OCI-LY7 (cell line): ENCODE measurements around the gene CPT2. TPM values are rescaled to one million over a fixed set of nuclear protein-coding genes. Genes with fewer than 3 reads are reported as not detected.

Experiments
- BruUV-seq: library from RNA; stranded (reverse); fragments of 400-500 nt; replicated peaks from 2 replicates; lab custom pipeline; 2021; lab: Mats Ljungman, UMichigan
- CTCF ChIA-PET: fragments of 300-600 bp; sonication (Branson Sonifier 250); formaldehyde crosslinking; loops from one replicate; lab custom pipeline; 2022; ENCODE audit warnings: antibody characterized with exemption; ENCODE audit not compliant: unreplicated experiment; lab: Charles Lee
- POLR2A ChIA-PET: fragments of 300-600 bp; sonication (Branson Sonifier 250); formaldehyde crosslinking; loops from one replicate; lab custom pipeline; 2022; ENCODE audit warnings: antibody characterized with exemption; lab: Charles Lee
- DNase-seq: peaks from one replicate; pipeline ENCODE4 v3.0.0-alpha.2; 2015; ENCODE audit warnings: low spot score
- H2AFZ ChIP-seq: fragments of 200-600 bp; sonication (generic), shearing (Covaris generic); 2 replicates; pipeline ENCODE4 v1.6.1; 2014; ENCODE audit warnings: mild to moderate bottlenecking, antibody characterized with exemption, low read length, moderate library complexity
- H3K27ac ChIP-seq: fragments of 200-600 bp; sonication (generic); 2 replicates; pipeline ENCODE4 v1.5.1; 2014; ENCODE audit warnings: mixed run types, low read depth, mild to moderate bottlenecking, moderate library complexity, low read length, inconsistent platforms; ENCODE audit not compliant: poor library complexity, severe bottlenecking
- H3K36me3 ChIP-seq: fragments of 200-600 bp; sonication (generic); 2 replicates; pipeline ENCODE4 v1.6.1; 2014; ENCODE audit warnings: mild to moderate bottlenecking, antibody characterized with exemption, low read length, moderate library complexity, mixed read lengths; ENCODE audit not compliant: insufficient read depth
- H3K4me1 ChIP-seq: fragments of 200-600 bp; sonication (generic); 2 replicates; pipeline ENCODE4 v1.5.1; 2014; ENCODE audit warnings: mild to moderate bottlenecking, low read length; ENCODE audit not compliant: insufficient read depth, poor library complexity, severe bottlenecking
- H3K4me2 ChIP-seq: fragments of 200-600 bp; sonication (generic); 2 replicates; pipeline ENCODE4 v1.6.1; 2014; ENCODE audit warnings: mild to moderate bottlenecking, low read length
- H3K4me3 ChIP-seq: fragments of 200-600 bp; sonication (generic); 2 replicates; pipeline ENCODE4 v1.5.1; 2014; ENCODE audit warnings: mild to moderate bottlenecking, low read depth, low read length; ENCODE audit not compliant: poor library complexity, severe bottlenecking
- H3K79me2 ChIP-seq: fragments of 200-600 bp; sonication (generic); 2 replicates; pipeline ENCODE4 v1.6.1; 2016; ENCODE audit warnings: low read depth, mild to moderate bottlenecking, low read length, moderate library complexity, mixed read lengths; ENCODE audit not compliant: insufficient read depth
- H3K9me2 ChIP-seq: fragments of 200-600 bp; sonication (generic); 2 replicates; pipeline ENCODE4 v1.6.1; 2016; ENCODE audit warnings: mild to moderate bottlenecking, low read length, mixed read lengths; ENCODE audit not compliant: insufficient read depth
- H3K9me3 ChIP-seq: fragments of 200-600 bp; sonication (generic); 2 replicates; pipeline ENCODE4 v1.6.1; 2014; ENCODE audit warnings: mild to moderate bottlenecking, mixed run types, low read length, mixed read lengths
- H4K20me1 ChIP-seq: fragments of 200-600 bp; sonication (generic); 2 replicates; pipeline ENCODE4 v1.6.1; 2014; ENCODE audit warnings: mild to moderate bottlenecking, antibody characterized with exemption, low read length, moderate library complexity, mixed read lengths; ENCODE audit not compliant: insufficient read depth
- CTCF ChIP-seq: fragments of 200-600 bp; sonication (generic); conservative IDR thresholded peaks from 2 replicates; pipeline ENCODE4 v1.5.1; 2014; ENCODE audit warnings: mild to moderate bottlenecking, antibody characterized with exemption, low read length, moderate library complexity, mixed read lengths
- EZH2phosphoT487 ChIP-seq: fragments of 200-600 bp; sonication (generic); IDR thresholded peaks from 2 replicates; pipeline ENCODE4 v1.6.1; 2018; ENCODE audit warnings: low read depth, borderline replicate concordance, mild to moderate bottlenecking, mixed run types, antibody characterized with exemption, low read length, moderate library complexity, mixed read lengths
- intact Hi-C: fragments of 100-400 bp; cut with micrococcal nuclease; formaldehyde crosslinking; loops from one replicate; pipeline ENCODE4 v1.10.0; 2022; ENCODE audit not compliant: unreplicated experiment
- total RNA-seq, 2 experiments: library from RNA; depleted of rRNA in 1 of 2; stranded (reverse); fragments of >200 nt in 1 of 2; shearing (Covaris generic) in 1 of 2; gene quantifications; 2 replicates each; pipeline ENCODE4 v1.2.3, GENCODE V29; 2014 to 2022

The CPT2 gene
- total RNA-seq, 2 experiments from 2014 or later = 19.9 to 26.6 TPM

GRCh38 chr1:53255031-53255430 lies 58.4 kb downstream of the CPT2 start:
- peaks cover 95% of the 10 kb centered on the region for H3K36me3 ChIP-seq
- H3K4me2 ChIP-seq = no peak overlapping the region
- no peaks in the 10 kb centered on the region for H3K9me2 ChIP-seq
- no peaks in the 10 kb centered on the region for H3K9me3 ChIP-seq
- H3K79me2 ChIP-seq = no peaks in the 10 kb centered on the region
- no peak overlapping the region for H3K4me3 ChIP-seq
- BruUV-seq = no TSS peak
- ChIA-PET POLR2A (no interaction called here), CTCF (no interaction called here)
- intact Hi-C loops = no loop called here
- H3K4me1 ChIP-seq = peaks cover 7% of the 10 kb centered on the region
- no peak for TF ChIP-seq EZH2phosphoT487
- 0 out of 2 replicates have a peak, but pooled peaks have one; percentile 33 for TF ChIP-seq CTCF
- H4K20me1 ChIP-seq = no peaks in the 10 kb centered on the region; the same call in 1 of the 2 replicates
- H2AFZ ChIP-seq = no peak overlapping the region
- H3K27ac ChIP-seq = no peak overlapping the region
- DNase-seq = no peak

DNA sequence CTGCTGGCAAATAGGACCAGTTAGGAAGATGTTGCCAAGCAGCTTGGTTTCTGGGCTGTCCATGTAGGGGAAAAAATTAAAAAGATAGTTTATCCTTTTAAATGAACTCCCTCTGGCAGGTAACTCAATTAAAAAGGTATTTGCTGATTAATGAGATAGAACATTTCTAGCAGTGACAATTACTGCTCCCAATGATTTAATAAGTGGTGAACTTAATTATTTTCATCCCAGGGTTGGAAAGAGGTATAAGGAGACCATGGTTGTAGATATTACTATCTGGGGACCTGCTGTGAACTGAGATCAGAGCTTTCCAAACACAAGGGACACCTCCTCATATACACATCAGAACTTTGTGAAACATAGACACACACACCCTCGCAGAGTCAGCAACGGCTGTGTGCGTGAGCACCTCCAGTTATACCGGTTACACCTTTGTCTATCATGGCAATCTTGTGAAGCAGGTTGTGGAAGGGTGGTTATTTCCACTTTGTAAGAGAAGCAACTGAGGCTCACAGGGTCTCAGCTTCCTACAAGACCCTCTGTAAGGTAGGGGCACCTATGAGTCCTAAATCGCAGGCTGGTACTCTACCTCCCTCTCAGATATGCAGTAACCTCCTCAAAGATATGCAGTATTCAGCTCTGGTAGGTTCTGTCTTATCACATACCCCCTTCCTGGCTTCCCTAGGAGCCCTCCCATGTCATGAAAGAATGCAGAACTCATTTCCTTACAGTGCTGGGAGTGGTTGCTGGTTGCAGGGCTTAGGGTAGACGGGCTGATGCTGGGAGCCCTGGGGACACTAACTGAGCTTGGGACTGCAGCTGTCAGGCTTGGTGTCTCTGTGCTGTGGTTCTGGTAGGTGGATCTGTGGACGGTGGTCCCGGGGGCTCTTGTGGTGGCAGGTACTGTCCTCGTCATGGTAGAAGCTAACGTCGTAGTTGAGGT lies 60.2 kb downstream of the CPT2 start:
- H3K9me2 ChIP-seq = no peaks in the 10 kb centered on the region
- ChIA-PET CTCF (no interaction called here), POLR2A (interaction anchor here (0.8 kb wide), 1 partner anchor 1596 kb away, joined by 3 read pairs; no protein-coding TSS in a partner anchor)
- intact Hi-C loops = no loop called here
- no peaks in the 10 kb centered on the region for H3K9me3 ChIP-seq
- H4K20me1 ChIP-seq = no peaks in the 10 kb centered on the region; the same call in 1 of the 2 replicates
- DNase-seq = no peak
- H3K36me3 ChIP-seq = peaks cover 95% of the 10 kb centered on the region
- BruUV-seq = no TSS peak
- no peaks in the 10 kb centered on the region for H3K79me2 ChIP-seq
- no peak overlapping the region for H3K4me2 ChIP-seq
- H2AFZ ChIP-seq = no peak overlapping the region
- H3K27ac ChIP-seq = no peak overlapping the region
- peaks cover 17% of the 10 kb centered on the region for H3K4me1 ChIP-seq
- H3K4me3 ChIP-seq = no peak overlapping the region
- TF ChIP-seq EZH2phosphoT487 (no peak), CTCF (no peak)
